Right atrium auricular region (tissue), 2 donors: Measurements from ENCODE around the gene DDOST. TPM values are rescaled to one million over a fixed set of nuclear protein-coding genes. Genes with fewer than 3 reads are reported as not detected.
A peak's percentile ranks its signal among the peaks of the same experiment; 100 is the strongest.

Experiments used
- DNase-seq: peaks from one replicate; pipeline ENCODE4 v3.0.0-alpha.2; 2019; ENCODE audit warnings: low spot score
- H3K27ac ChIP-seq, 2 donors: fragments of 200-600 bp; sonication (generic); 1 replicate in 1 of 2; 2 replicates in 1 of 2; pipeline ENCODE4 v1.5.1; 2016 to 2019
- H3K27me3 ChIP-seq, 2 donors: fragments of 200-600 bp; sonication (generic); one replicate each; pipeline versions ENCODE4 v1.5.1 to v1.6.0; 2017 to 2019
- H3K36me3 ChIP-seq: fragments of 200-600 bp; sonication (generic); one replicate; pipeline ENCODE4 v1.5.1; 2016
- H3K4me1 ChIP-seq, 2 donors: fragments of 200-600 bp; sonication (generic); one replicate each; pipeline versions ENCODE4 v1.5.1 to v1.6.0; 2017 to 2019
- H3K4me3 ChIP-seq, 2 donors: fragments of 200-600 bp; sonication (generic); 1 replicate in 1 of 2; 2 replicates in 1 of 2; pipeline ENCODE4 v1.5.1; 2017 to 2019; ENCODE audit warnings: mild to moderate bottlenecking in 1 of 2, moderate library complexity in 1 of 2
- H3K9me3 ChIP-seq, 2 donors: fragments of 200-600 bp; sonication (generic); one replicate each; pipeline ENCODE4 v1.5.1; 2019
- CTCF ChIP-seq, 2 donors: fragments of 200-600 bp; sonication (generic); IDR thresholded peaks; one replicate each; pipeline ENCODE4 v1.5.1; 2019; ENCODE audit warnings: antibody characterized with exemption in 2 of 2
- total RNA-seq, 2 donors: library from RNA; depleted of rRNA; stranded (reverse); fragments of >200 nt; gene quantifications; one replicate each; pipeline ENCODE4 v1.1.0, GENCODE V29; 2016

DDOST gene
- total RNA-seq, 2 donors from 2014 or later: 147 to 152 TPM

GRCh38 chr1:20689645-20690056 is 28.5 kb upstream of the DDOST start:
- Histone ChIP-seq H3K4me1 (peaks cover 0 to 15% of the 10 kb centered on the region in 2 donors), H3K27ac (no peak overlapping the region), H3K27me3 (no peaks in the 10 kb centered on the region), H3K36me3 (no peaks in the 10 kb centered on the region), H3K4me3 (no peak overlapping the region), H3K9me3 (no peaks in the 10 kb centered on the region)
- TF ChIP-seq CTCF (IDR thresholded peaks at IDR 0.05): no peak
- DNase-seq: no peak

- no peaks in the 10 kb centered on the region for H3K27me3 ChIP-seq
- H3K4me3 ChIP-seq: no peak overlapping the region
- TF ChIP-seq CTCF (IDR thresholded peaks at IDR 0.05): no peak
- no peak overlapping the region for H3K27ac ChIP-seq
- no peaks in the 10 kb centered on the region for H3K36me3 ChIP-seq
- H3K9me3 ChIP-seq: no peaks in the 10 kb centered on the region
- peaks cover 0 to 20% of the 10 kb centered on the region in 2 donors for H3K4me1 ChIP-seq
- no peak for DNase-seq
Measured at GRCh38 chr1:20686883-20687725, 25.9 kb upstream of the DDOST start.

GRCh38 chr1:20685741-20686140 is 24.6 kb upstream of the DDOST start:
- no peak for TF ChIP-seq CTCF (IDR thresholded peaks at IDR 0.05)
- H3K36me3 ChIP-seq: no peaks in the 10 kb centered on the region
- H3K4me3 ChIP-seq: no peak overlapping the region
- DNase-seq: no peak
- H3K27ac ChIP-seq: peak overlapping the region; percentile 80
- no peaks in the 10 kb centered on the region for H3K27me3 ChIP-seq
- no peaks in the 10 kb centered on the region for H3K9me3 ChIP-seq
- H3K4me1 ChIP-seq: peaks cover 0 to 21% of the 10 kb centered on the region in 2 donors

GRCh38 chr1:20685099-20685662 is 24.0 kb upstream of the DDOST start:
- H3K27me3 ChIP-seq: no peaks in the 10 kb centered on the region
- DNase-seq: peak; percentile 61
- H3K27ac ChIP-seq: peak overlapping the region; percentile 80
- no peaks in the 10 kb centered on the region for H3K9me3 ChIP-seq
- H3K36me3 ChIP-seq: no peaks in the 10 kb centered on the region
- no peak for TF ChIP-seq CTCF (IDR thresholded peaks at IDR 0.05)
- peaks cover 0 to 21% of the 10 kb centered on the region in 2 donors for H3K4me1 ChIP-seq
- peak overlapping the region; percentile 30 to 44 for H3K4me3 ChIP-seq

- Histone ChIP-seq H3K4me3 (peak overlapping the region; percentile 30 to 44), H3K4me1 (peaks cover 0 to 21% of the 10 kb centered on the region in 2 donors), H3K27ac (peak overlapping the region; percentile 80), H3K27me3 (no peaks in the 10 kb centered on the region), H3K9me3 (no peaks in the 10 kb centered on the region), H3K36me3 (no peaks in the 10 kb centered on the region)
- no peak for TF ChIP-seq CTCF (IDR thresholded peaks at IDR 0.05)
- DNase-seq: no peak
Measured at GRCh38 chr1:20684651-20685050, 23.5 kb upstream of the DDOST start.
